SK-N-SH (cell line): ENCODE measurements around the gene TUFM. TPM values are rescaled to one million over a fixed set of nuclear protein-coding genes. Genes with fewer than 3 reads are reported as not detected.

Source experiments
- CTCF ChIA-PET: fragments of 300-600, 350-600 bp; formaldehyde crosslinking; extraction: SDS; loops from one replicate; lab custom pipeline; 2021; lab: Yijun Ruan, JAX
- POLR2A ChIA-PET: fragments of 350-600 bp; sonication (Branson Sonifier 250); formaldehyde crosslinking; extraction: SDS; loops from one replicate; lab custom pipeline; 2020; ENCODE audit warnings: antibody characterized with exemption, inconsistent platforms; lab: Yijun Ruan, JAX
- DNase-seq: peaks from one replicate; pipeline ENCODE4 v3.0.0; 2012
- H2AFZ ChIP-seq: fragments of 200-600 bp; sonication (generic); 2 replicates; pipeline ENCODE4 v1.8.1; 2016; ENCODE audit warnings: antibody characterized with exemption, mild to moderate bottlenecking, low read depth
- H3F3A ChIP-seq: fragments of 200-600 bp; sonication (generic); replicated peaks from 2 replicates; pipeline ENCODE3; 2016; ENCODE audit warnings: antibody characterized with exemption, mild to moderate bottlenecking; ENCODE audit not compliant: insufficient read depth
- H3K27ac ChIP-seq, 2 experiments: fragments of 200-500 bp in 1 of 2; fragments of 200-600 bp in 1 of 2; sonication (Bioruptor generic) in 1 of 2; sonication (generic), shearing (Covaris generic) in 1 of 2; 2 replicates each; pipeline versions ENCODE4 v1.5.1 to v1.6.1; 2014 to 2016; ENCODE audit warnings: low read depth in 2 of 2, inconsistent platforms in 1 of 2, low read length in 1 of 2, mild to moderate bottlenecking in 1 of 2, mixed read lengths in 1 of 2
- H3K27me3 ChIP-seq: fragments of 200-600 bp; sonication (generic), shearing (Covaris generic); 2 replicates; pipeline ENCODE4 v1.6.1; 2016; ENCODE audit warnings: mixed run types; ENCODE audit not compliant: insufficient read depth
- H3K36me3 ChIP-seq, 2 experiments: fragments of 200-500 bp in 1 of 2; fragments of 200-600 bp in 1 of 2; sonication (Bioruptor generic) in 1 of 2; sonication (generic) in 1 of 2; replicated peaks in 1 of 2; 2 replicates each; pipeline versions ENCODE3 to v1.5.1; 2014 to 2016; ENCODE audit warnings: low read length in 1 of 2, mild to moderate bottlenecking in 1 of 2; ENCODE audit not compliant: insufficient read depth in 2 of 2, control insufficient read depth in 1 of 2
- H3K4me1 ChIP-seq, 2 experiments: fragments of 200-500 bp in 1 of 2; fragments of 200-600 bp in 1 of 2; sonication (Bioruptor generic) in 1 of 2; sonication (generic), shearing (Covaris generic) in 1 of 2; 2 replicates each; pipeline versions ENCODE4 v1.5.1 to v1.6.1; 2014 to 2016; ENCODE audit warnings: low read depth in 1 of 2, low read length in 1 of 2, mixed run types in 1 of 2; ENCODE audit not compliant: insufficient read depth in 2 of 2, control insufficient read depth in 1 of 2
- H3K4me2 ChIP-seq: fragments of 200-600 bp; sonication (generic), shearing (Covaris generic); 2 replicates; pipeline ENCODE4 v1.6.1; 2017; ENCODE audit warnings: mixed run types
- H3K4me3 ChIP-seq, 2 experiments: fragments of 200-500 bp in 1 of 2; fragments of 200-600 bp in 1 of 2; sonication (Bioruptor generic) in 1 of 2; sonication (generic), shearing (Covaris generic) in 1 of 2; 2 replicates each; pipeline versions ENCODE4 v1.5.1 to v1.8.1; 2014 to 2016; ENCODE audit warnings: low read depth in 2 of 2, inconsistent platforms in 1 of 2, low read length in 1 of 2, mild to moderate bottlenecking in 1 of 2, mixed read lengths in 1 of 2, moderate library complexity in 1 of 2
- H3K79me2 ChIP-seq: fragments of 200-600 bp; sonication (generic); 2 replicates; pipeline ENCODE4 v1.8.1; 2017; ENCODE audit warnings: mild to moderate bottlenecking; ENCODE audit not compliant: insufficient read depth
- H3K9ac ChIP-seq: fragments of 200-600 bp; sonication (generic); 2 replicates; pipeline ENCODE4 v1.6.1; 2017; ENCODE audit warnings: mixed run types
- H3K9me2 ChIP-seq: fragments of 200-600 bp; sonication (generic); 2 replicates; pipeline ENCODE4 v1.6.1; 2017; ENCODE audit warnings: mixed run types
- H3K9me3 ChIP-seq: fragments of 200-600 bp; sonication (generic); 2 replicates; pipeline ENCODE4 v1.6.1; 2017; ENCODE audit warnings: mixed run types, mild to moderate bottlenecking, moderate library complexity
- H4K20me1 ChIP-seq: fragments of 200-600 bp; sonication (generic); 2 replicates; pipeline ENCODE4 v1.6.1; 2017; ENCODE audit warnings: mild to moderate bottlenecking, mixed run types; ENCODE audit not compliant: insufficient read depth
- CHD2 ChIP-seq: fragments of 150-350 bp; IDR thresholded peaks from 2 replicates; pipeline ENCODE4 v1.6.1; 2018; ENCODE audit warnings: low read length; ENCODE audit not compliant: partially characterized antibody
- EZH2phosphoT487 ChIP-seq: fragments of 200-600 bp; sonication (generic); IDR thresholded peaks from 2 replicates; pipeline ENCODE4 v1.6.1; 2017; ENCODE audit warnings: low read depth, mixed run types, mild to moderate bottlenecking, antibody characterized with exemption, moderate library complexity, borderline replicate concordance
- GABPA ChIP-seq: IDR thresholded peaks from 2 replicates; pipeline ENCODE4 v1.4.0; 2012; ENCODE audit warnings: low read depth, mild to moderate bottlenecking
- GATA2 ChIP-seq: sonication (generic); formaldehyde crosslinking; IDR thresholded peaks from 2 replicates; pipeline ENCODE4 v1.5.0; 2020; ENCODE audit warnings: mild to moderate bottlenecking, missing genetic modification reagents
- IRF3 ChIP-seq: fragments of 150-350 bp; IDR thresholded peaks from 2 replicates; pipeline ENCODE4 v1.6.1; 2016; ENCODE audit warnings: mild to moderate bottlenecking, low read depth, low read length
- JUND ChIP-seq: IDR thresholded peaks from 2 replicates; pipeline ENCODE4 v1.4.0; 2012
- MAX ChIP-seq: IDR thresholded peaks from 2 replicates; pipeline ENCODE4 v1.4.0; 2012; ENCODE audit warnings: low read depth
- MEF2A ChIP-seq: IDR thresholded peaks from 2 replicates; pipeline ENCODE4 v1.4.0; 2012; ENCODE audit warnings: low read depth, borderline replicate concordance
- MXI1 ChIP-seq: IDR thresholded peaks from 2 replicates; pipeline ENCODE4 v1.6.1; 2012; ENCODE audit warnings: mild to moderate bottlenecking, low read depth, low read length, improper control_type of control experiment
- RAD21 ChIP-seq: IDR thresholded peaks from 2 replicates; pipeline ENCODE4 v1.6.1; 2012; ENCODE audit warnings: mild to moderate bottlenecking, low read length
- TAF1 ChIP-seq: IDR thresholded peaks from 2 replicates; pipeline ENCODE4 v1.6.1; 2012; ENCODE audit warnings: low read depth, mild to moderate bottlenecking, low read length, moderate library complexity, borderline replicate concordance
- TEAD4 ChIP-seq: IDR thresholded peaks from 2 replicates; pipeline ENCODE4 v1.4.0; 2012; ENCODE audit warnings: mild to moderate bottlenecking, borderline replicate concordance; ENCODE audit not compliant: insufficient read depth
- USF1 ChIP-seq: IDR thresholded peaks from 2 replicates; pipeline ENCODE4 v1.4.0; 2012; ENCODE audit warnings: low read depth, borderline replicate concordance
- YY1 ChIP-seq: IDR thresholded peaks from 2 replicates; pipeline ENCODE4 v1.4.0; 2012; ENCODE audit warnings: low read depth, mild to moderate bottlenecking
- ZBTB33 ChIP-seq: IDR thresholded peaks from 2 replicates; pipeline ENCODE4 v1.4.0; 2012; ENCODE audit warnings: low read depth, borderline replicate concordance
- whole genome bisulfite sequencing: methylation state at CpG from one replicate; pipeline ENCODE4 v1.1.6; 2017; ENCODE audit warnings: low lambda C conversion rate; 5-methylcytosine and 5-hydroxymethylcytosine counted together
- polyA plus RNA-seq, 3 experiments: library from polyadenylated mRNA; depleted of rRNA; stranded (reverse); fragments of >200 nt; gene quantifications; 2 replicates each; pipeline ENCODE4 v1.2.3, GENCODE V29; 2012

Gene TUFM
- polyA plus RNA-seq, 1 of the 3 experiments (the other 2 are of a cell fraction) = 358 TPM

GRCh38 chr16:28858421-28858820 lies 12.3 kb upstream of the TUFM start:
- peak overlapping the region in 1 of 2 experiments; percentile 15; a peak in 1 of 4 replicates for H3K27ac ChIP-seq
- ChIA-PET CTCF (no interaction called here), POLR2A (interaction anchor here (1.0 kb wide), 1 partner anchor 11 kb away, joined by 3 read pairs; no protein-coding TSS in a partner anchor)
- no peak overlapping the region for H3K4me3 ChIP-seq
- no peak overlapping the region for H3K9ac ChIP-seq
- no peak overlapping the region for H2AFZ ChIP-seq
- peaks cover 10% of the 10 kb centered on the region for H3F3A ChIP-seq
- no peaks in the 10 kb centered on the region for H4K20me1 ChIP-seq
- no peaks in the 10 kb centered on the region for H3K36me3 ChIP-seq
- H3K4me2 ChIP-seq = no peak overlapping the region
- no peaks in the 10 kb centered on the region for H3K27me3 ChIP-seq
- H3K79me2 ChIP-seq = peaks cover 28% of the 10 kb centered on the region
- TF ChIP-seq YY1 = no peak
- TF ChIP-seq TEAD4 = no peak
- no peak for TF ChIP-seq JUND
- TF ChIP-seq GATA2 (CRISPR knock-in tag) = no peak
- TF ChIP-seq TAF1 = no peak
- TF ChIP-seq IRF3 = no peak
- TF ChIP-seq RAD21 = no peak
- TF ChIP-seq GABPA = no peak
- TF ChIP-seq MEF2A = no peak
- no peak for TF ChIP-seq ZBTB33
- no peak for TF ChIP-seq MXI1
- TF ChIP-seq EZH2phosphoT487 = no peak
- no peak for TF ChIP-seq CHD2
- TF ChIP-seq USF1 = no peak
- no peak for TF ChIP-seq MAX
- peaks cover 0 to 7% of the 10 kb centered on the region in 2 experiments; a peak in 3 of 4 replicates for H3K4me1 ChIP-seq
- no peaks in the 10 kb centered on the region for H3K9me3 ChIP-seq
- DNase-seq = no peak
- 88% methylated on average over 8 of the region's 8 CpGs for WGBS
- H3K9me2 ChIP-seq = no peaks in the 10 kb centered on the region
